ENCODE measurements around the gene SH2D4B.
"Not testable (repeated sequence)": the region's sequence is repeated elsewhere in the genome, so short reads cannot be mapped to it uniquely, and the experiment has no call there.

The SH2D4B gene

DNA sequence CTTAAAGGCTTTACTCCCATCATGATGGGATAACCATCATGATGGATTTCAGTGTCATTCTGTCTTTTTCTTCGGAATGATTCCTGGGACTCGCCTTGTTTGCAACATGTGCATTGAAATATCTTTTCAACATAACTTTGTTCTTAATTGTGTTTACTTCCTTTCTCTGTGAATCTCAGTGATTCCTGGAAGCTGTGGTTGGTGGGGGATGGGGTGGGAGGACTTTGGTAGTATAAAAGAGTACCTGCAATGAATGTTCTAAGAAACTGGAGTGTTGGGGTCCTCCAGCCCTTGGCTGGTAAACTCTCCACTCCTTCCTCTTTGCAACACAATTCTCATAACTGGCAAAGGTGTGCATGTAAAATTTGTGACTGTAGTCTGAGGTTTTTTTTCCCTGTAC is 11.5 kb upstream of the SH2D4B start:
- DNase-seq, result no peak

DNA sequence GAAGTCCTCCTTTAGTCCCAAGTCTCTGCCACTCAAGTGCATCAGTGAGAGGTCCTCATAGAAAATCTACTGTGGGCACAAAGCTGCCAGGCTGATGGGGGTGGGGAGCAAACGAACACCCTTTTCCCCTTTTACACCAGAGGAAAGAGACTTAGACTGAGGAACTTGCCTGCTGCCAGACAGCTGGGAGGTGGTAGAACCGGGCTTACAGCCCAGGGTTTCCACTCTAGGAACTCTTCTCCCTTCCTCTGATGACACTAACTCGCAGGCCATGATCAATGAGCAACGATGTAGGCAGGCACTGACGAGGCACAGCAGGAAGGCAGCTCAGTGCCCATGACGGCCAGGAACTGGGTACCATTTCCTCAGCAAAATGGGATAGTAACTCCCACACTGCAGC is 11.0 kb upstream of the SH2D4B start:
- no peak for DNase-seq

DNA sequence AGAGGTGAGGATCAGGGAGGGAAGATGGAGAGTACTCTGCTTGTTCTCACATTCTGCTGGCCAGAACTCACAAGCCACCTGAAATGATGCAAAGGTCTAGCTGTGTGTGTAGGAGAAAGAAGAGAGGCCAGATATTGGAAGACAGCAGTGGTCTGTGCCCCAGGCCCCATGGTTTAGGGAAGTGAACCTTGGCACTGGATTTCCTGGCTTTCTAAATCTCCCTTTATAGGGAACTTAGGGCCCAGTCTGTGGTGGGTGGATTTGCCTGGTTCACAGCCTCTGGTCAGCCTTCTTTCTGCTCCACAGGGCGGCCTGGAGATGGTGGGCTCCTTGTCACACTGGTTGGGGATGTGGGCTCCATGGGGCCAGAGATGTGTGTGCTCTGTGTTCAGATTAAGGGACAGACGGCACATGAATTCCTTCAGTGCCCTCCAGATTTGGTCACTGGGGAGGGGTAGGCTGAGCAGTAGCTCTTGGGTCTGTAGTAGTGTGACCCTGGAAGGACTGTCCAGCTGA is 9.5 kb upstream of the SH2D4B start:
- DNase-seq, result no peak

DNA sequence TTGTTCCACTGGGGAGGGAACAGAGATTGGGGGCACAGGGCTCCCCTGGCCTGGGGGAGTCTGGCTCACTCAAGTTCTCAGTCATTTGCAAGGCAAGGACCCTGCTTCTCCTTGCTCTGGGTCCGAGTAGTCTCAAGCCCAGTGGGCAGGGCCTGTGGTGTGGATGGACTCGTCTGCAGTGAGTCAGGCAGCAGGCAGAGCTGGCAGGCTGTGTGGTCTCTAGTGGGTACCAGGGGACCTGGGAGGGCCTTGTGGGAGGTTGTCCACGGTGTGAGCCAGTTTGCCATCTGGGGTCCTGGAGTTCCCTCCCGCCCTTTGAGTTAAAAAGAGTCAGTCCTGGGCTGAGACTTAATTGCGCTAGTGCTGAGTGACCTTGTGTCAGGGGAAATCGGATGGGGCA is 8.8 kb upstream of the SH2D4B start:
- DNase-seq, result no peak

DNA sequence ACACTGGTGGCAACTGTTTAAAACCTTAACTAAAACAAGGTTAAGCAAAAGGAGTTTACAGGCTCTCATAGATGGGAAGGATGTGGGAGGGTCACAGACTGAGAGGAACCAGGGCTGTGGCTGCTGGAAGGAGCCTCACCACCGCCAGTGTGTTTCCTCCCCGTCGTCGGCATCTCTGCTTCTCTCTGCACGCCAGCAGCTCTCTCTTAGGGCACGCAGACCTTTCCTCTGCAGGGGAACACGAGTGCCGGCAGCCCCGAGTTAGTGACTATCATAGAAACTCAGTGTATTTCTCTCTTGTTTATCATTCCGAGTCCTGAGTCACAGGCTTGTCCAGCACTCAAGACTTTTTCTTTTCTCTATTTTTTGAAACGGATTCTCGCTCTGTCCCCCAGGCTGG is 8.1 kb upstream of the SH2D4B start:
- DNase-seq, result no peak

DNA sequence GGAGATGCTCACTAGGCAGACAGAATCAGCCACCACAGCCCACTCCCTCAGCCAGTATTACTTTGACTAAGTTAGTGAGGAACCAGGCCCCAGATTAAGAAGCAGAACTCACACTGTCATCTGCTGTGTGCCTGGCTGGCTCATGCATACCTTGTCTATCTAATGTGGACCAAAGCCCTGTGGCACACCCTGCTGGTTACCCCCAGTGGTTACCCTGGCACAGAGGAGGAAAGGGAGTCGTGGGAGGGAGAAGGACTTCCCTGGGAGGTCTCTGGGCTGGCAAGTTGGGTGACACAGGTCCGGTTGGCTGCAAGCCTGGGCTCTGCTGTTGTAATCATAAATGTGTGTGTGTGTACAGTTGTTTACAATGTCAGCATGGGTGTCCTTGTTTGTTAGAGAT is 7.5 kb upstream of the SH2D4B start:
- DNase-seq, result no peak

DNA sequence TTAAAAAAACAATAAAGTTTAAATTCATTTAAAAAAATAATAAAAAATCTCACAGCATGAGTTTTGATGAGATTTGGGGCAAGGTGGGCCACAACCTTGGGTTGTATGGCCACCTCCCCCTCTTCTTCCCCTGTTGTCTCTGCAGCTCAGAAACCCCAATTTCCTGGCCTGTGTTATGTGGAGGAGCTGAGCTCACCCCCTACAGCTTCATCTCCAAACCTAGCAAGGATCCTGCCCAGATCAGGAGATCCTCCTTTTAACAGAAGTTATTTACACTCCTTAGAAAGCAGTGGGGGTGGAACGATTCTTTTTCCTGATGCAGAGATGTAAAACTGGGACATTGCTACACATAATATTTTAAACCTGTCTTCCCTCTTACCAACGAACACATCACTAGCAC is 6.9 kb upstream of the SH2D4B start:
- no peak for DNase-seq

DNA sequence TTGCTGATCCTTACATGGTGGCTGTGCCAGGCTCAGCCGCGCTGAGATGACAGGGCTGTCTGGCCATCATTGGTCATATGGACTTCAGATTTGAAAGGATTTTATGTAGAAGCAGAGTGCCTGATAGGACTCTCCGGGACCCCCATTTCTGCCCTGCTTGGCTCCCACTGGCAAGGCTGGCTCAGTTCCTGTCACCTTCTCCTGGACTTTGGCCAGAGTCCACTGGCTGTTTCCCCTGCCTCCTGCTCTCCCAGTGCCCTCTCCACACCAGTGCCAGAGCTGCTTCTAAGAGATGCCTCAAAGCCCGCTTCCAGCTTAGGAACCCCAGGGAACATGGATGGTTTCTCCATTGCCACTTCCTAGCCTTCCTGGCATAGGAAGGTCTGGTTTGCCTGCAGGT is 5.1 kb upstream of the SH2D4B start:
- no peak for DNase-seq

DNA sequence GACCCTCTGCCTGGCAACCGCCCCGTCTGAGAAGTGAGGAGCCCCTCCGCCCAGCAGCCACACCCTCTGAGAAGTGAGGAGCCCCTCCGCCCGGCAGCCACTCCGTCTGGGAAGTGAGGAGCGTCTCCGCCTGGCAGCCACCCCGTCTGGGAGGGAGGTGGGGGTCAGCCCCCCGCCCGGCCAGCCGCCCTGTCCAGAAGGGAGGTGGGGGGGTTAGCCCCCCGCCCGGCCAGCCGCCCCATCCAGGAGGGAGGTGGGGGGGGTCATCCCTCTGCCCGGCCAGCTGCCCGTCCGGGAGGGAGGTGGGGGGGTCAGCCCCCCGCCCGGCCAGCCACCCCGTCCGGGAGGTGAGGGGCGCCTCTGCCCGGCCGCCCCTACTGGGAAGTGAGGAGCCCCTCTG is 3.6 kb upstream of the SH2D4B start:
- not testable (repeated sequence) for DNase-seq

DNA sequence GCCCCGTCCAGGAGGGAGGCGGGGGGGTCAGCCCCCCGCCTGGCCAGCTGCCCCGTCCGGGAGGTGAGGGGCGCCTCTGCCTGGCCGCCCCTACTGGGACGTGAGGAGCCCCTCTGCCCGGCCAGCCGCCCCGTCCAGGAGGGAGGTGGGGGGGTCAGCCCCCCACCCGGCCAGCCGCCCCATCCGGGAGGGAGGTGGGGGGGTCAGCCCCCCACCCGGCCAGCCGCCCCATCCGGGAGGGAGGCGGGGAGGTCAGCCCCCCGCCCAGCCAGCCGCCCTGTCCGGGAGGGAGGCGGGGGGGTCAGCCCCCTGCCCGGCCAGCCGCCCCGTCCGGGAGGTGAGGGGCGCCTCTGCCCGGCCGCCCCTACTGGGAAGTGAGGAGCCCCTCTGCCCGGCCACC is 3.1 kb upstream of the SH2D4B start:
- not testable (repeated sequence) for DNase-seq

DNA sequence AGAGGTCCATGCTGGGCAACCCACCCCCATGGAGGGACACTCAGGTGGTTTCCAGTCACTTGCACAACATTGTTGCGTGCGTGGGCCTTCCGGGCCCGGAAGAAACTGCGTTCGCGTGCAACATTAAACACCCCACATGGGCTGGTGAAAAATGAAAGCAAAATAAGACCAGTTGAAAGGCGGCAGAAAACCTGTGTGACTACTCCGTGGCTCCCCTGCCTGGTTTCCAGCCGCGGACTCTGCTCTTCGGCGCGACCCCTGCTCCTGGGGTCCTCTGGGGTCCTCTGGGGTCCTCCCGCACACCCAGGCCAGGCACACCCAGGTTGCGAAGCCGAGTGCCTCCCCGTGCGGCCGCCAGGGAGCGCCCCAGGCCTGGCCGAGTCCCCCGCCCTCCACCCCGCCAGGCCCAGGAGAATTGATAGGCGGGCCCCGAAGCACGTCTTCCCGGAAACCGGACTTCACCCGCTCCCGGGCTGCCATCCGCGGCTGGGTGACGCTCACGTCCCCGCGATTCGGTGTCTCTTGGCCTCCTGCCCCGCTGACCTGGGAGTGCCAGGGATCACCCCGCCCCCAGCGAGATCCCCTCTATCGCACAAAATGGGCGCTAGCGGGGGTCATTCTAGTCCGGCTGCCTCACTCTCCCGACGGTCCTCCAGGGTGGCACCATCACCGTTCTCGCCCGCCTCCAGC is 1.9 kb upstream of the SH2D4B start:
- peak; percentile 45 for DNase-seq

DNA sequence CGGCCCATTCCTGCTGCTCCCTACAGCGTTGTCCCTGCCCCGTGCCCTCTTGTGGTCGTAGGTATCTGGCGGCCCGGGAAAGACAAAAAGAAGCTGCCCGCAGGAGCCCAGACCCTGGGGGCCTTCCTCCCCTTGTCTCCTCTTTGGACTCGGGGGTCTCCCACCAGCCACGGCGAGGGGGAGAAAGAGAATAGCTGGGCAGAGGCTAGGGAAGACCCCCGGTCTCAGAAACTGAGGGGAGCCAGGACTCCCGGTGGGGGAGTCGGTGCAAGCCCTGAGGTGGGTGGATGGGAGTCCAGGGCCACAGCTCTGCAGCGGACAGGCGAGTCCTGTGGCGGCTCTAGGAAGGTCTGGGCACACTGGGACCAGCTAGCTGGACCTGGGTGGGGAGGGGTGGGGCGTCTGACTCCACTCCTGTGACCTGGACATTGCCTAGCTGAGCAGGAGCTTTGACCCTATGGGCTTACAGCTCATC is 1.3 kb upstream of the SH2D4B start:
- DNase-seq, result no peak

DNA sequence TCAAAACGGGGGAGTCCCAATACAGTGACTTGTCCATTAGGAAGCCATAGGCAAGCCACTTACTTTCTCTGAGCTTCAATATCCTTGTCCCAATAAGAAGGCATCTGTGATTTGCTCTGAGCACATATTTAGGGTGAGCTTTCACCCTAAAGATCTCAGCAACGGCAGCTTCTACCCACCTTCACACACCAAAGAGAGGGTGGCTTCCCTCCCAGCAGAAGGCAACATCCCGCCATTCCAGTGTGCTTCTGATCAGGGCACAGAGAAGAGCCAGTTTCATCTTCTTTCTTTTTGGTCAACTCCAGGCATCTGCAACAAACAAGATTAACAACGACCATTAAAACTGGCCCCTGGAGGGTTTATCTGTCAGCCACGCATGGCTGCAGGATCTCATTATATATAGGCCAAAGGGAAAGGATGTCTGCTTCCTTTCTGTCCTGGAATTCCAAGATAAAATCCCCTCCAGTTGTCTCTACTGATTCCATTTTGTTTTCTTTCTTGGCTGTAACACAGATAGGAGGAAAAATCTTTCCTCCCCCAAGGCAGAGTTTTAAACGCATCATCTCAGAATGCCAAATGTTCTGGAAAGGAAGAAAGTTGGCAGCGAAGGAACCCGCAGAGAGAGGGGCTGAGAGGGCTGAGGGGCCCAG is 491 bp upstream of the SH2D4B start:
- DNase-seq, result no peak

DNA sequence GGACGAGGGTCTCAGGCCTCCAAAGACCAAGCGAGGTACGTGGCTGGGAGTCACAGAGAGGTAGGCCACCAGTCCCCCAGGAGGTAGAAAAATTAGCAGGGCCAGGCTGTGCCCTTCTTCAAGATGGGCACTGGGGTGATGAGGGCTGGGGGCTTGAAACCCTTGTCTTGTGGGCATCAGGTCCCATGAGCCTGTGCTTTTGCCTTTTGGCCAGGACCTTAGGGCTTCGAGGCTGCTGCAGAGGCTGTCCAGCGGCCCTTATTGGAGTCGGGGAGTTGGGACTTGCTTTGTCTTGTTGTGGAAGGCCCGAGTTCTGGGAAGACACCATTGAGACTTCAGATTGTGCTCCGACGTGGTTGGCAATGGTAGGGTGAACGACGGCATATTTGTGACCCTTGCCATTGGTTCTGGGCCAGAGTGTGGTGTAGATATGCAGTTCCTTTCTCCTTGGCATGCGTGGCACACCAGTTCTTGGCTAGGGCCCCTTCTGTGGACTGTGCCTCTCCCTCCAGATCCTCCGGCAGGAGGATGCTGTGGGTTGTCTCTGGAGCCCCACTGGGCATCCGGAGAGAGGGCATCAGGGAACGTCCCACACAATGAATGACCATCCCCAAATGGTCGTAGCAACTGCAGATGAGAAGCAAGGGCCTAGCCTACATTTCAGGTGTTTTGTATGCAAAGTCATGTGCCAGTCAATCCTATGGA is 931 bp downstream of the SH2D4B start:
- DNase-seq, result no peak

DNA sequence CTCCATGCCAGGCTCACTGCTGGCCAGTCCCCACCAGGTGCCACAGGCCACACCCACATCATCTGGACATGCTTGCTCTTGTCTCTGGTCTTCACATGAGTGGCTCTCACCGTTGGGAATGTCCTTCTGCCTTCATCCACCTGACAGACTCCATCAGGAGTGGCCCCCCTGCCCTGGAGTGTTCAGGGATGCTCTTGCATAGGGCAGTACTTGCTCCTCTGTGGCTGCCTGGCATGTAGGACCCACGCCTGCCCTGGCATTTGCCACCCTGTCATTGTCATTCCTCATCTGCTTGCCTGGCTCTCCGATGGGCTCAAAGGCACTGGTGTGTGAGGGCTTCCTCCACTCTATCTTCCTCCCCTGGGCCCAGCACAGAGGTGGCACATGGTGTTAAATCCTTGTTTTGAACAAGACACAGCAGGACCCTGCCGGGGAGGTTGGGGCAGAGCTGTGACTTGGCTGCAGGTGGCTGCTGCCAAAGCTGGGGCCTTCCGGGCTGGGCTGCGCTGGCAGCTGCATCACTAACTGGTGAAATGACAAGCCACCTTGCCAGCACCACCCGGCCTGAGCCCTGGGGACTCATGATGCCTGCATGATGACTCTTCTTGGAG is 1.8 kb downstream of the SH2D4B start:
- no peak for DNase-seq

DNA sequence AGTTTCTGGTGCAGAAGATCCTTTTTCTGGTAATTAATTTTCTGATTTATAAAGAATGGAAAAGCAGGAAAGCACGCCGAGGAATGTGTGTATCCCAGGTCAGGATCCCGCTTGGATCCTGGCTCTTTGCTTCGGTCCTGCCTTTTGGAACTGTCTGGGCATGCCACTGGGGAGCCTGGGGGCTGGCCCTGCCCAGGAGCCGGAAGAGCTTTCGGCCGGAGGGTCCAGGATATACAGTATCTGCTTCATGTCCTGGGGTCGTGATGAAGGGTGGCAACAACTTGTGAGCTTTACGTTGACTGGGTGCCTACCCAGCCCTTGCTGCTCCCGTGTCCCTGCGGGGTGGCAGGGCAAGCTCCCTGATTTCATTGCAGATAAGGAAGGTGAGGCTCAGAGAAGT is 2.4 kb downstream of the SH2D4B start:
- DNase-seq, result no peak

DNA sequence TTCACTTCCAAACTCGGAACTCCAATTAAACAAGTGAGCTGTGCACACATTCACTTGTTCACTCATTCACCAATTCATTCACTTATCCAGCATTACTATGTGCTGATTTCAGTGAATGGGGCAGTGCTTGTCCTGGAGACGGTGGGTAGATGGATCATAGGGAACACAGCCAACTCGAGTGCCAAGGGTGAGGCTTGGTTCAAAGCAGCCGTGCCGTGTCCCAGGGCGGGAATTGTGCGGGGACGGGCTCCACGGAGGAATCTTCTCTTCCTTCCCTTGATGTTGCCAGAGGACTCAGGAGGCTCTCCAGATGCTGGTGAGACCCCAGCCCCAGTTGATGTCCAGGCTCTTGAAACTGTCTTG is 2.9 kb downstream of the SH2D4B start:
- DNase-seq, result no peak

DNA sequence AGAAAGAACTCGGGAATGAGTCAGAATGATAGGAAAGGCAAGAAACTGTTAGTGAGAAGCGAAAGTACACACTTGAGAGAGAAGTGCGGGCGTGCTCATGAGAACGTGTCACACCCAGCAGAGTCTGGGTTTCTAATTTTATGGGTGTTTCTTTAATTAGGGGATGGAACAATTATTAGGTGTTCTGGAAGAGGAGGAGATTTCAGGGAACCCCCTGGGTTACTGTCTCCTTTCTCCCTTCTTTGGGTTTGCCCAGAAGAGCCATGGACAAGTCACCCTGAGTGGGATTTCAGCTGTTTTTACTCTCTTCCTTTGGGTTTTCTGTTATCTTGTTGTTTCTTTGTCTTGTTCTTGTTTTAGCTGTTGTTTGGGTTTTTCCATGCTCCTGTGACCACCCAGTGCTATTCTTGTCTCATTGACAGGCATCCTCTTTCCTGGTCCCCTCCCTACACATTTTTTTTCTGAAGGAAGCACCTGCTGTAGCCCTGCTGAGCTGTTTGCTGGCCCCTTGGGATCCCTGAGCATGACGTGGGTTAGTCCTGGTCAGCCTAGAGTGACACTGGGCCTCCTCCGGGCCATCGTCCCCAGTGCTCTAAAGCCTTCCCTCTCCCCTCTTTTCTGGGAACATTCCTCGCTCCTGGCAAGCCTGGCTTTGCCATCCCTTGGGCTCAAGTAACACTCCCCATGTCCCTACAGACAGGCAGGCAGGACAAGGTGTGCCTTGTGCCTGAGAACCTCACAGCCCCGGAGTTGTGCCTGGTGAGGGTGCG is 3.5 kb downstream of the SH2D4B start:
- no peak for DNase-seq

DNA sequence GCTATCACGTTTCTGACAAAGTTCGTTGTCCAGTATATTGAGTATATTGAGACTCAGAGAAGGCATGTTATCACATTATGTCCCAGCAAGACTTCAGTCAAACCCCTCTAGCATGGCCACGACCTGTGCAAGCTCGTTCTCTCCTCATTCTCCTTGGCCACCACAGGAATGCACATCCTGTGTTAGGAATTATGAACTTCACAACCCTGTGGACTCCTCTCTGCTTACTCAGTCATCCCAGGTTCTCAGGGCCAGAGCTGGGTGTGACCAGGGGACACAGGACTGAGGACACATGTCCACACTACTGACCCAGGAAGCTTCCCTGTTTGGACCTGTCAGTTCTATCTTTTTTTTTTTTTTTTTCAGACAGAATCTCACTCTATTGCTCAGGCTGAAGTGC is 4.4 kb downstream of the SH2D4B start:
- no peak for DNase-seq

DNA sequence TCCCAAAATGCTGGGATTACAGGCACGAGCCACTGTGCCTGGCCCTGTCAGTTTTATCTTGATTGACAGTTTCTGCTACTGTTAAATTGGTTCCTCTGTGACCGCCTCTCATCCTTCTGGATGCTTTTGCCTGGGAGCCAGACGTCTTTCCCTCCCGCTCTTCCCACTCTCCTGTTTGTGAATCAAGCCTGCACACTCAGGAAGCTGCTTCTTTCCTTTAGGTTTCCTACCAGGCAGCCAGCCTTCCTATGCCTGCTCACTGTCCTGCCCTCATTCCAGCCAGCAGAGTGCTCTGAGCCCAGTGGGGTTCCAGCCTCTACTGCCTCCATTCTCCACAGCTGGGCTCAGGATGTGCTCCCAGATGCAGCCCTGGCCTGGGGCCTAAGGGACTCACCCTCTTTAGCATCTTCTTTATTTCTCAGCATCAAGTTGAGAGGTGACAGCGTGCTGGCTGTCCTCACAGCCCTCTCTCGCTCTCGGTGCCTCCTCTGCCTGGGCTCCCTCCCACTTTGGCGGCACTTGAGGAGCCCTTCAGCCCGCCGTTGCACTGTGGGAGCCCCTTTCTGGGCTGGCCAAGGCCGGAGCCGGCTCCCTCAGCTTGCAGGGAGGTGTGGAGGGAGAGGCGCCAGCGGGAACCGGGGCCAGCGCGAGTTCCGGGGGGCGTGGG is 5.1 kb downstream of the SH2D4B start:
- DNase-seq, result no peak

DNA sequence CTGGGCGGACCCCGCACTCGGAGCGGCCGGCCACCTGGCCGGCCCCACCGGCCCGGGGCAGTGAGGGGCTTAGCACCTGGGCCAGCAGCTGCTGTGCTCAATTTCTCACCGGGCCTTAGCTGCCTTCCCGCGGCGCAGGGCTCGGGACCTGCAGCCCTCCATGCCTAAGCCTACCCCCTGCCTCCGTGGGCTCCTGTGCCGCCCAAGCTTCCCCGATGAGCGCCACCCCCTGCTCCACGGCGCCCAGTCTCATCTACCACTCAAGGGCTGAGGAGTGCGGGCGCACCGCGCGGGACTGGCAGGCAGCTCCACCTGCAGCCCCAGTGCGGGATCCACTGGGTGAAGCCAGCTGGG is 5.6 kb downstream of the SH2D4B start:
- not testable (repeated sequence) for DNase-seq

DNA sequence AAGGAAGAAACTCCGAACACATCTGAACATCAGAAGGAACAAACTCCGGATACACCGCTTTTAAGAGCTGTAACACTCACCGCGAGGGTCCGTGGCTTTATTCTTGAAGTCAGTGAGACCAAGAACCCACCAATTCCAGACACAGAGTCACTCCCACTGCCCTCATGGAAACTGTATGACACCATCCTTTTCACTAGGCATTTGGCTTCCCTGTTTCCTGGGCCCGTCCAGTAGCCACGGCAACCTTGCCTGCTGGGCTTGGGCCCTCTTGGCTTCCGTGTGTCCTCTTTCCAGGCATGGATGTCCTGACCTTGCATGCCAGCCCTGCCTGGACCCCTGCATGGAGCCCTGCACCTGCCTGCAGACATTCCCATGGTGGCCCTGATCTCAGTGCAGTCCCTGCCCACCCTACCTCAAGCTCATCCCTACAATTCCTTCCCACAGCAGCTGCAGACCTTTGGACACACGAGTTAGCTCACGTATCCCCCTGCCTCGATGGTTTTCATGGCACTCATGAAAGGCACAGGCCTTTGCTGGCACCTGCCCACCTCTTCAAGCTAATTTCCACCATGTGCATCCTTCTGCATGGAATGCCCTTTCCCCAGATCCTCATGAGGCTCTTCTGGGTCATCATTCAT is 6.7 kb downstream of the SH2D4B start:
- no peak for DNase-seq

Measured in DMS79 treated with DMSO at 0.1 percent for 48 hours (cell line).